HEK293 (cell line): ENCODE data around the gene MFAP5.
A peak's percentile ranks its signal among the peaks of the same experiment; 100 is the strongest.

ENCODE experiments used
- CTCF ChIP-seq: fragments of 450-650 bp; formaldehyde crosslinking; IDR thresholded peaks from 2 replicates; pipeline ENCODE4 v1.5.1; 2016; ENCODE audit warnings: missing biosample characterization, missing genetic modification characterization
- WT1 ChIP-seq: fragments of 450-650 bp; formaldehyde crosslinking; IDR thresholded peaks from 2 replicates; pipeline ENCODE4 v1.5.1; 2016; ENCODE audit warnings: missing biosample characterization, missing genetic modification characterization
- ZIC2 ChIP-seq: fragments of 450-650 bp; formaldehyde crosslinking; IDR thresholded peaks from 2 replicates; pipeline ENCODE4 v1.5.1; 2016; ENCODE audit warnings: missing biosample characterization, missing genetic modification characterization
- ZNF529 ChIP-seq: fragments of 450-650 bp; formaldehyde crosslinking; IDR thresholded peaks from 2 replicates; pipeline ENCODE4 v1.5.1; 2017; ENCODE audit warnings: missing genetic modification characterization, missing biosample characterization; ENCODE audit not compliant: insufficient replicate concordance

- TF ChIP-seq ZIC2 (tag by site-specific recombination): peak; percentile 15; the same call in 1 of the 2 replicates
- TF ChIP-seq CTCF (tag by site-specific recombination): no peak
- TF ChIP-seq ZNF529 (tag by site-specific recombination): no peak
- no peak for TF ChIP-seq WT1 (tag by site-specific recombination)
Observed at GRCh38 chr12:8637666-8638065, 25.0 kb downstream of the MFAP5 start.
